H1 (cell line): ENCODE measurements around the gene ANKRD24.

Experiments
- HDAC6 ChIP-seq: IDR thresholded peaks from one replicate; pipeline ENCODE4 v1.7.1; 2012; ENCODE audit warnings: low read depth, mild to moderate bottlenecking, inconsistent platforms, low read length, moderate library complexity
- TF ChIP-seq, protein P1 (sequence below): IDR thresholded peaks from 2 replicates; pipeline ENCODE4 v1.6.1; 2012; ENCODE audit warnings: inconsistent platforms
- TF ChIP-seq, protein P2 (sequence below), 3 experiments: IDR thresholded peaks; 1 replicate in 2 of 3; 2 replicates in 1 of 3; pipeline versions ENCODE4 v1.5.1 to v1.6.1; 2011; ENCODE audit warnings: low read length in 3 of 3, mild to moderate bottlenecking in 3 of 3, inconsistent platforms in 2 of 3, low read depth in 1 of 3, moderate library complexity in 1 of 3; ENCODE audit not compliant: insufficient read depth in 1 of 3; ENCODE audit errors: control extremely low read depth in 1 of 3

DNA sequence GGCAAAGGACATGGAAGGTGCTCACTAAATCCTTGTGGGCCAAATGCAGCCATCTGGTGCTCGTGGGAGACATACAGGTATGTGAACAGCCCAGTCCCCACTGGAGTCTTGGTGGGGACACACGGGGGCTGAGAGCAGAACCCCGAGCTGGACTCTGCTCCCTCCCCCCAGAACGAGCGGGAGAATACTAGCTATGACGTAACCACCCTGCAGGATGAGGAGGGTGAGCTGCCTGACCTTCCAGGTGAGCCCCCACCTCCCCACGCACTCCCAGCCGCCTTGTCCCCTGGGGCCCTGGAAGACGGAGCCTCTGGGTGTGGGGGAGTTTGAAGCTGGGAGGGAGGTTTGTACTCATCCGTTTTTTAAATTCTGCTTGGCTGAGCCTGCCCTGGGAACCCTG is 33.3 kb downstream of the ANKRD24 start:
- TF ChIP-seq, protein P1, sequence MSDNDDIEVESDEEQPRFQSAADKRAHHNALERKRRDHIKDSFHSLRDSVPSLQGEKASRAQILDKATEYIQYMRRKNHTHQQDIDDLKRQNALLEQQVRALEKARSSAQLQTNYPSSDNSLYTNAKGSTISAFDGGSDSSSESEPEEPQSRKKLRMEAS = no peak
- TF ChIP-seq HDAC6 = no peak
- TF ChIP-seq, protein P2, sequence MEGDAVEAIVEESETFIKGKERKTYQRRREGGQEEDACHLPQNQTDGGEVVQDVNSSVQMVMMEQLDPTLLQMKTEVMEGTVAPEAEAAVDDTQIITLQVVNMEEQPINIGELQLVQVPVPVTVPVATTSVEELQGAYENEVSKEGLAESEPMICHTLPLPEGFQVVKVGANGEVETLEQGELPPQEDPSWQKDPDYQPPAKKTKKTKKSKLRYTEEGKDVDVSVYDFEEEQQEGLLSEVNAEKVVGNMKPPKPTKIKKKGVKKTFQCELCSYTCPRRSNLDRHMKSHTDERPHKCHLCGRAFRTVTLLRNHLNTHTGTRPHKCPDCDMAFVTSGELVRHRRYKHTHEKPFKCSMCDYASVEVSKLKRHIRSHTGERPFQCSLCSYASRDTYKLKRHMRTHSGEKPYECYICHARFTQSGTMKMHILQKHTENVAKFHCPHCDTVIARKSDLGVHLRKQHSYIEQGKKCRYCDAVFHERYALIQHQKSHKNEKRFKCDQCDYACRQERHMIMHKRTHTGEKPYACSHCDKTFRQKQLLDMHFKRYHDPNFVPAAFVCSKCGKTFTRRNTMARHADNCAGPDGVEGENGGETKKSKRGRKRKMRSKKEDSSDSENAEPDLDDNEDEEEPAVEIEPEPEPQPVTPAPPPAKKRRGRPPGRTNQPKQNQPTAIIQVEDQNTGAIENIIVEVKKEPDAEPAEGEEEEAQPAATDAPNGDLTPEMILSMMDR (IDR thresholded peaks at IDR 0.05; ENCODE audit: control extremely low read depth in 1 of 3, insufficient read depth in 1 of 3, low read depth in 1 of 3, low read length in 3 of 3) = no peak
